HG03139 (cell line): ENCODE results near the gene GATAD2A.

Experiments
- ATAC-seq: cut with Tn5 transposase; IDR thresholded peaks from one replicate; pipeline ENCODE4 v1.9.1; 2021; ENCODE audit not compliant: unreplicated experiment

Gene GATAD2A

DNA sequence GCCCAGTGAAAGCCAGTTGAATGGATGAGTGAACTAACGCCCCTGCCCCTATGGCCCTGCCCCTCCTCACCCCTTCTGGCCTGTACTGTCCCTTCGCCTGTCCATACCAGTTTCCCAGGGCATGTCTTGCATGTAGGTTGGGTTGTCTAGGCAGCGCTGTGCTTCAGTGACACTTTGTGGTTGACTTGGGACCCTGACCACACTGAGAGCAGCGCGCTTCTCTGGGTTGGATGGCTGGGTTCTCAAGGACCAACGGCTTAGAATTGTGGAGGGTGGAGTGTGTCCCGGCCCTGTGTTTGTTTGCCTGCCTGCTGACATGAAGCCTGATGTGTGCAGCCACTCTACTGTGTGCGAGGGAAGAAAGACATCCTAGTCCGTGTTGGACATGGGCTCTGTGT, 15.8 kb downstream of the GATAD2A start:
- ATAC-seq = no peak

GRCh38 chr19:19422156-19422555, 16.7 kb downstream of the GATAD2A start:
- no peak for ATAC-seq

DNA sequence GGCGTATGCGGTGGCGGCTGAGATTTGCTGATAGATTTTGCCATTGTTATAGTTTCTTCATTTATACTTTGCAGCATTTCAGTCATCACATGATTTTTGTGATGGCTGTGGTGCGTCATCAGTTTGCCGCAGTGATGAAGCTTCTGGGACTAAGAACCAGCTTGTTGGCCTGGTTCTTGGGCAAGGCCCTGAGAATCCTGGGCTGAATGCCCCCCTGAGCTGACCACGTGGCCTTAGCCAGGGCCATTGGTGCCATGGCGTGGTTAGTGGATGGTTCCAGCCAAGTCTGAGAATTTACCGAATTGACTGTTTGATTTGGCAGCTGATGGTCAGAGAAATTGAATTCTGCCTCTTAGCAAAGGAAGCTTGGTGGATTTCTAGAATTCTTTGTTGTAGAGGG, 17.8 kb downstream of the GATAD2A start:
- ATAC-seq = no peak

DNA sequence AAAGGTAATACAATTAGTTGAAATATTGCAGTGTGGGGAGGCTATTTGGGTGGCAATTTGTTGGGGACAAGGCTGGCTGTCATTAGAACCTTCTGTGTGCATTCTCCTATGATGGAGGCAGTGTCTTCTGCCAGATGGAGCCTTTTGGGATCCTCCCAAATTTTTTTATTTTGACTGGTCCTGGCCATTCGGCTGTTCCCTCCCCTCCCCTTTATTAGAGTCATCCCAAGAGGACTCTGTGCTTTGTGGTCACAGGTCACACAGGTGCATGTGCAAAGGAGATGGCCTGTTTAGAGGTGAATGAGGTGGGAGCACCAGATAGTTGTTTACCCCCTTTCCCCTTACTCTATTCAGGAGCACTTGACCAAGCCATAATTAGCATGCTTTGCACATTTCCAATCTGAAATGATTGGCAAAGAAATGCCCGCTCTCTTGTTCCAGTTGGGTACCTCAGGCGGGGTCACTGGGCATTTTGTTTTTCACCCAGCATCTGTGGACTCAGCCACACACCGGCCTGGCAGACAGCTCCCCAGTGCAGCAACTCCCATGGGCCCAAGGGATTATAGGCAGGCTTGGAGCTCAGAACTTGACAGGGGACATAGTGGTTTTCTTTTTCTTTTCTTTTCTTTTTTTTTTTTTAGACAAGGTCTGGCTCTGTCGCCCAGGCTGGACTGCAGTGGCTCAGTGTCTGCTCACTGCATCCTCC, 19.8 kb downstream of the GATAD2A start:
- ATAC-seq = no peak

DNA sequence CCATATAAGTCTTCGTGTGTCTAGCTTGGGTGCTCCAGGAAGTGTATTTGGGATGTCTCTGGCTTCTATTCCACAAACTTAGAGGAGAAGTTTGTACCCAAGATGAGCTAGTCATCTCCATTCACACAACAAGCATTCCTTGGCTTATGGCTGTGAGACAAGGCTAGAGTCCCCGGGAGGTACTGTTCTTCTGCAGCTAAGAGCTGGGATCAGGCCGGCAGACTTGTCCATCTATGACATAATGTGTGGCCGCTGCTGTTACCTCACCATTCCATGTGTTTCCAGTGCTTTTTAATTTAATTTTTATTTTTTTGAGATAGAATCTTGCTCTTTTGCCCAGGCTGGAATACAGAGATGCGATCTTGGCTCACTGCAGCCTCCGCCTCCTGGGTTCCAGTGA, 20.7 kb downstream of the GATAD2A start:
- no peak for ATAC-seq

DNA sequence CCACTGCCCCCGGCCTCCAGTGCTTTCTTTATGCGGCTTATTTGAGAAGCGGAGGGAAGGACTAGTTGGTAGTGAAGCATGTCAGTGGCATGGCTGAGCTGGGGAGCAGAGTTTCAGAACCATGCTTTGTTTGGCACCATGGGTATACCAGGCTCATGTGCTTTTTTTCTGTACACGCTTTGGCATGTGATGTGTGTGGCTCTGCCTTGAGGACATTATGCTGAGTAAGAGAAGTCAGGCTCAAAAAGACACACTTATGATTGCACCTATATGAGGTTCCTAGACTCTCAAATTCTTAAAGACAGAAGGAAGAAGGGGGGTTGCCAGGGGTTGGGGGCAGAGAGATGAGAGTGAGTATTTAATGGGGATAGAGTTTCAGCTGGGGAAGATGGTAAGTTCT, 21.3 kb downstream of the GATAD2A start:
- no peak for ATAC-seq

DNA sequence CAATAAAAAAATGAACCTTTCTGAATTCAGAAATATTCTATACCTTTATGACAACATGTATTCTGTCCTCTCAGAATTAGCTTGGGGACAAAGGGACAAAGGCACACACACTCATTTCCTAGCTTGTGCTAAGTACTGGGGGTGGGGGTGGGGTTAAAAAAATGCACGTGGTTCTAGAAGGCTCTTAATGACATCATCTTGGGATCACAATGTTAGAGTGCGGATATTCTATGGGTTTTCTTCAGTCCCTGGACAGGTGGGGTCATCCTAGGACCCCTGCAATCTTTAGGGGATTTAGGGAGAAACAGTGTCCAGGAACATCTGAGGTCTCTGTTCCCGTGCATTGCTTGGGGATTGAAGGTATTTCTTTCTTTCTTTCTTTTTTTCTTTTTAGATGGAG, 21.8 kb downstream of the GATAD2A start:
- ATAC-seq = no peak

DNA sequence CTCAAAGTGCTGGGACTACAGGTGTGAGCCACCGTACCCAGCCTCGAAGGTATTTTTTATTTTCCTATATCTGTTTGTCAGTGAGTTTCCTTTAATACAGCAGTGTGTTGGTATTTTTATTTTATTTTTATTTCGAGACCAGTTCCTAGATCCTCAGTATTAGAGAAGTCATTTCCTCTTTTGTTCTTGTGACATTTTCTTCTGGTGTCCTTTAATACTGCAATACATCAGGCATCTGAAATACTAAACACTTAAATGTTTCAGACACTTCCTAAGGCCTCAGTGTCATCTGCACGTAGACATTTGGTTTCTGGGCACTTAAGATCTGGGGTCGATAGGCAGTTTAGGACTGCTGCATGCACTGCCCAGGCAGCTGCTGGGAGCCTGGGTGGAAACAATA, 22.5 kb downstream of the GATAD2A start:
- ATAC-seq = no peak

GRCh38 chr19:19428746-19429145, 23.3 kb downstream of the GATAD2A start:
- ATAC-seq = no peak

- no peak for ATAC-seq
These were observed 23.9 kb downstream of the GATAD2A start for GRCh38 chr19:19429361-19429760.

DNA sequence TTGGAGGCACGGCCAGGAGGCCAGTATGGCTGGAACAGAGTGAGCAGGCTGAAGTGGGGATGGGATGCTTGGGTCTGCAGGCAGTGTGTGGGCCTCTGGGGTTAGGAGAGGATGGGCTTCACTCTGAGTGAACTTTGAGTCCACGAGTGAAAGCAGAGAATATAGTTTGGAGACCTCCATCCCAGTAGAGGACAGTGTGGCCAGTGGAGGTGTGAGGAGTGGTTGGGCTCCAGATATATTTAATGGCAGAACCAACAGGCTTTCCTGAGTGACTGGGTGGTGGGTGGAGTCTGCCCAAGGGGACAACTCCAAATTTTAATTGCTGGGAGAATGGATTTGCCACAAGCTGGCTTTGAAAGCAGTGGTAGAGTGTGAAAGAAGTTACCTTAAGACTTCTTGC, 27.3 kb downstream of the GATAD2A start:
- ATAC-seq = no peak

DNA sequence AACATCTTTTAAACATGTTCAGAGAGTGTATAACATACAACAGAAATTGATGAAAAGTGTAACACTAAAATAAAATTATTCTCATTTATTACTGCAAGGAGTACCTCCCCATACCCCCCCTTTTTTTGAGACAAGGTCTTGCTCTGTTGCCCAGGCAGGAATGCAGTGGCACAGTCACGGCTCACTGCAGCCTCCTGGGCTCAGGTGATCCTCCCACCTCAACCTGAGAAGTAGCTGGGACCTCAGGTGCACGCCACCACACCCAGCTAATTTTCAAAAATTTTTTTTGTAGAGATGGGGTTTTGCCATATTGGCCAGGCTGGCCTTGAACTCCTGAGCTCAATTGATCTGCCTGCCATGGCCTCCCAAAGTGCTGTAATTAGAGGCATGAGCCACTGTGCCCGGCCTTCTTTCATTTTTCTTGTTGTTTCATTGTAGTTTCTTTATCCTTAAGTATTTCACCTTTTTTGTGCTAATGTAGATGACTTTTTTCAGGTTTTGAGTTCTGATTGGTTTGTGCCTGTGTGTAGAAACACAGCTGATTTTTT, 28.3 kb downstream of the GATAD2A start:
- no peak for ATAC-seq

DNA sequence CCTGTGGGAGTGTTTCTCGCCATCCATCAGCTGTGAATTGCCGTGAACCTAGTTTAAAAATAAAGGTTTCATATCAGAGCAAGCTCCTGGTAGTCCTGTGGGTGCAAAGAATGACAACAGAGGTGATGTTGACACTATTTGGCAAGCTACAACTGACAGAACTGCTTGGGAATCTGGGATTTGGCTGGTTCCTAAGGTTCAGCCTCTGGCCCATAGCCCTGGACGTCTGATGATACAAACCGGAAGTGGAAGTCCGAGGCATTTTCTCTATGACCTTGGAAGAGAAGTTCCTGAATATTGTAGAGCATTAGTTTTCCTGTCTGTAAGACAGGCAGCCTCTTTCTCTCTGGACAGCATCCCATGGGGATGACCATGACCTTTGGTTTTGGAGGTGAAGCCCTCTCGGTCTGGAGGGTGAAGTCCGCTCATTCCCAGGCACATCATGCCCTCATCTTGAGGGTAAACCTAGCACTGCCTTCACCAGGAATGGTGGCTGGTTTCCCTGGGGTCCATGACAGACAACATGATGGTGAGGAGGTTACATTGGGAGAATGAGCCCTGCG, 29.1 kb downstream of the GATAD2A start:
- ATAC-seq = no peak

DNA sequence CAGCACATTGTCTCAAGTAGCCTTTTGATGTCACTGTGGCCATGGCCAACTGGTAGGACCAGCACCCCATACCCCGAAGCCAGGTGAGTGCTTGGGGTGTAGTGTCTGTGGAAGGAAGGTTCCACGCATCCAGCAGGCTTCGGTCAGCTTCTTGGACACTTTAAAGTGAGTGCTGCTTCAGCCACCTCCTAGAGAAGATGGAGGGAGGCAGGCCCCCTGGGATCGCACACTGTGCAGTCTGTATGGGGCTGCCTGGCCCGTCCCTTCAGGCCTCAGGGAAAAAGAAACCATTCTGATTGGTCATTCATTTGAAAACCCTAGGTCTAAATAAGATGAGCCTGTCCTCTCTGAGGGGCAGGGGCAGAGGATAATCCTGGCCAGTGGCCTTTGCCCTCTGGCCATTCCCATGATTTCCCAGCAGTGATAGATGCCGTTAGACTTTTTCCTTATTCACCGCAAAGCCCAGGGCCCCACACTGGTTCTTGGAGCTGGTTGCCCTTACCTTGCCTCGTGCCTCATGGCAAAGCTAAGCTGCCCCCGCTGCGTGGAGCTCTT, 30.7 kb downstream of the GATAD2A start:
- no peak for ATAC-seq

DNA sequence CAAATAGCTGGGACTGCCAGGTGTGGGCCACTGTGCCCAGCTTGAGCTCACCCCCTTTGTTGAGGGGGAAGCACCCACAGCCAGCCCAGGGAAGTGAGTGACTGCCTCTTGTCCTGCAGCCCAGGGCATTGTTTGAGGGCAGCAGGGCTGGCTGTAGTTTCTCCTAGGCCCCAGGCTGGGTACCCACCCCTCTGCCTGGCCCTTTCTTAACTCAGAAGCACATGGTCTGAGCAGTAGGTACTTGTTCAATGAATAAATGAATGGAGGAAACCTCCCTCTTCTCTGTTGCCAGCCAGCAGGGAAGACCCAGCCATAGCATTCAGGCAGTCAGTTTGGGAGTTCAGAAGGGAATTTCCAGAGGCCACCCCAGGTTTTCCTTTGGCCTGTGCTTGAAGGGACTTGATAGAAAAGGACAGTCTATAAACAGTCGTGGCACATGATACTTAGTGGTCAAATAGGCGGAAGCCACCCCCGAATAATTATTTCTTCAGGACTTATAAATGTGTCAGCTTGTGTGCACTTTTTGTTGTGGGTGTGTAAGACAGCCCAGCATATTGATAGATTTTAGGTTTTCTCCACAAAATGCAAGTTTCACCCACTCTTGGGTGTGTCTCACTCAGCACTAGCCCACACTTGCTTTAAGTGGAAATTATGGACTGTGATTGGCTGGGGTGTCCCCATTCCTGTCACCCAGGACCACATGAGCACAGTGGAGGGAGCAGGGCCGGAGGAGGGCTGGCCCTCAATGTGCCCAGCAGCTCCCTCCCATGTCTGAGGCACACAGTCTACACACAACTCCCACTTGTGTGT, 33.1 kb downstream of the GATAD2A start:
- no peak for ATAC-seq

GRCh38 chr19:19439176-19439482, 33.7 kb downstream of the GATAD2A start:
- no peak for ATAC-seq

DNA sequence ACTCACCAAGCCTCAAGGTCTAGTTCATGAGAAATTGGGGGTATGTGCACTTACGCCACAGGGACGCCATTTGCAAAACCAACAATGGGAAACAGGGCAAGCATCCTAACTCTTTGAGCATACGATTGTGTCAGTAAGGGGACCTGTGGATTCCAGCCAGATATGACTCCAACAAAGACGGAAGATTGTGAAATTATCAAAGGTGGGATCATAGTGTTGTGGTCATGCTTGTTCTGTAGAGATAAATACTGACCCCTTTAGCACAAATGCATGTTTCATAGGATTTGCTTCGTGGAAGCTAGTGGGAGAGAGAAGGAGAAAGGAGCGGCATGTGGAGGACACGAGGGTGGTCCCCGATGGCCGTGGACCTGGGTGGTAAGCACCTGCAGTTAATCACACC, 37.8 kb downstream of the GATAD2A start:
- no peak for ATAC-seq

GRCh38 chr19:19443902-19444680, 38.6 kb downstream of the GATAD2A start:
- no peak for ATAC-seq

DNA sequence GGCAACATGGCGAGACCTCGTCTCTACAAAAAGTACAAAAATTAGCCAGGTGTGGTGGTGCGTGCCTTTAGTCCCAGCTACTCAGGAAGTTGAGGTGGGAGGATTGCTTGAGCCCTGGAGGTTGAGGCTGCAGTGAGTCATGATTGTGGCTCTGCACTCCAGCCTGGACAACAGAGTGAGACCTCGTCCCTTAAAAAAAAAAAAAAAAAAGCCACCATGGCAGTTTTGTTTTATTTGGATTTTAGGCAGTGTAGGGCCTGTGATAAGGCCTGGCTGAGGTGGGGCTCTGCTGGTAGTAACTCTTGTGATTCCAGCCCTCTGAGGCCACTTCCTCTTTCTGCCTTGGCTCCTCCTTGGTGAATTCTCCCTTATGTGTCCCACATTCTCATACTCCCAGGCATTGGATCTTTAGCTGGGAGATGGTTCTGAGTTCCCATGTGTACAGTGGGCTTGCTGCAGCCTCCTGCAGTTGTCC, 39.2 kb downstream of the GATAD2A start:
- ATAC-seq = no peak

DNA sequence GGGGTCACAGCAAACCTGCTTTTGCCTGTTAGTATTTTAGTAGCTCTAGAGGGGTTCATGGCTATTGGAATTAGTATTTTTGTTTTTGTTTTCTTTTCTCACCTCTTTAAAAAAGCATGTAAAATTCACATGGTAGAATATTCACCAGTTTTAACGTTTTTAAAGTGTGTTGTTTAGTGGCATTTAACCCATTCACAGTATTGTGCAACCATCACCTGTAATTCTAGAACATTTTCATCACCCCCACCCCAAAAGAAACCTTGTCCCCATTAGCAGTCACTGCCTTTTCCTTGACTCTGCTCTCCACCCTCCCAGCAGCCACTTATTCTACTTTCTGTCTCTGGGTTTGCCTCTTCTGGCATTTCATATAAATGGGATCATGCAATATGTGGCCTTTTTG, 39.8 kb downstream of the GATAD2A start:
- no peak for ATAC-seq

- no peak for ATAC-seq
These were observed 40.5 kb downstream of the GATAD2A start for GRCh38 chr19:19445911-19446361.
